CD4-positive, alpha-beta T cell treated with Interleukin-1 beta for 1 hour (primary cell): Measurements from ENCODE around the gene TRIO.

Experiments
- DNase-seq, 2 donors: peaks; one replicate each; pipeline ENCODE4 v3.0.0-alpha.2; 2020 to 2022

The TRIO gene

DNA sequence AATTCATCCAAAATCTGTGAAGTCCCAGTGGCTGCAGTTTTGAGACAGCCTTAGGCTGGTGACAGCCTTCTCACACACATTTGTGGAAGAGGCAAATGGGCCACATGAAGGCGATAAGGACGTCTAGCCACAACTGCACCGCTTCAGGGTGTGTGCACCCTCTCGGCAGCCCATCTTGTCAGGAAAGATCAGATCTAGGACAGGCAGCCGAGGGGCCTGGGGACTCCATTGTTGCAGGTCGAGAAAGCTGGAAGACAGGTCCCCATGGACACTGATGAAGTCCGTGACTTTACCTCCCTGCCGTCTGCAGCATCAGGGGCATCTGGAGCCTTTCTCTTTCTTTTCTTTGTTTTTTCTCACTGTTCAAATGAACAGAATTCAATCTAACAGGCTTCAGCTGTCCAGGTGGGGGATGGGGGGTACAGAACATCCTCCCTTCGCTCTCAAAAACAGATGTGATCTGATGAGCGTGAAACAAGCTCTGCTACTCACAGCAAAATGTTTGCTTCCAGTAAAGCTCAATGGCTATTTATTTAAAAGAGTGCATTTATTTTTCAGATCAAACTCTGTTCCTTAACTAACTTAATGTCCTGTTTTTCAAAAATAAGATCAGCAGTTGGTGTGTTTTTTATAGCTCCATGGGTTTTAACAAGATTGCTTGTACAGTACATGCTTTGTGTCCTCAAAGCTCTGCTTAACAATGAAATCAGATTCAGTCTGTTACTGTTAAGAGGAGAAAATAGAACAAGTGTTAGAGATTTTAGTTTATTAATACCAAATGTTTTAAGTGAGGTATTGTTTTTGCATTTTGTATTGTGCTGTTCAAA is 326.6 kb downstream of the TRIO start:
- no peak for DNase-seq

DNA sequence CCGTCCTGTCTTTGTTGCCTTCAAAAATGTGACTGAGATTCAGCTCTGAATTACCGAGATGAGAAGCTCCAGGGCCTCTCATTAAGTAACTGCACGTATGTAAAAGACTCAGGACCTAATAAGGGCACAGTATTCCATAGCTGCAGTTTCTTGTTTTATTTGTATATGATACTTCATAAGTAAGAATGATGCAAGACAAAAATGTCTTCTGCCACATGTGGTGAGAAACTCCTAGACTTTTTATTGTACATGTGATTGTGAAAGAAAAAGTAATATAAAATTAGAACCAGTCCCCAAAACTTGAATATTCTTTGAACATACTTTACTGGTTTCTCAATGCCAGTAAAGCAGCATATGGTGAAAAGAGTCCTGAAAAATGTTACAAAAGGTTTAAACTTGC is 328.4 kb downstream of the TRIO start:
- DNase-seq = no peak

DNA sequence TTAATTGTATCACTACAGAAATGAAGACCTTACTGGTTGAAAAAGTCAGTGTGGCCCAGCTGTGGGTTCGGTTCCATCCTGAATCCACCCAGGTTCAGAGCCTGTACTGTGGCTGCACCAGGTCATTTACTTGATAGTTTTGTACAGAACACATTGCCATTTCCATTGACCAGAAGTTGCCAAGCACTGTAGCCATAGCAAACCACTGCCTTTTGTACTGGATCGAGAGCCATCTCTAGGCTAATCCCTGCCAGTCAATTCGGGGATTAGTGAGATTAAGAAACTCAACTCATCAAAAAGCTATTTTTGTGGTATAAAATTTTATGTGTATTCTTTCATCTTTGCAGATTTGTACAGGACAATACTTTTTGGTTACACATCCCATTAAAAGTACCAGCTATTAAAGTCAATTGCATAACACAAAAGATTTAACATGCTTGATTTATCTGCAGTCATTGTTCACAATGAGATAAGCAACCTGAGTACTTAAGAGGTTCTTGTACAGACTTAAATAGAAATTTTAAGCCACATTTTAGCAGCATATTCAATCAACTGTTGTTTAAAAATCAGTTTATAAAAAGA is 329.9 kb downstream of the TRIO start:
- DNase-seq = no peak

DNA sequence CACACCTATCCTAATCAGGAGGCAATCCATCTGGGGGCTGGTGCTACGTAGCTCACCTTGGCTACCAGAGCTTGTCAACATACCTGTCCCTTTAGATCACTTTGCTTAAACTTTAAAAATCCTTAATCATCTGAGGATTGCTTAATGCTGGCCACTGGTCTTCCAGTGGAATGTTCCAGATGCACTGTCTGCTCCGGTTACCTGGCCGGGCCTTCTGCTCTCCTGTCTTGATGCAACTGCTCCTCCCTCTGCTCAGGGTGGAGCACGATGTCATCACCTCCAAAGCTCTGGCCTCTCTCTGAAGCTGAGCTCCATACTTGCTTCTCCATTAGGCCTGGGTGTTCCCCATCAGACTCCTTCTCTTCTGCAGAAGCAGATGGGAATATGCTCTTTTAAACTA is 331.9 kb downstream of the TRIO start:
- DNase-seq = no peak

DNA sequence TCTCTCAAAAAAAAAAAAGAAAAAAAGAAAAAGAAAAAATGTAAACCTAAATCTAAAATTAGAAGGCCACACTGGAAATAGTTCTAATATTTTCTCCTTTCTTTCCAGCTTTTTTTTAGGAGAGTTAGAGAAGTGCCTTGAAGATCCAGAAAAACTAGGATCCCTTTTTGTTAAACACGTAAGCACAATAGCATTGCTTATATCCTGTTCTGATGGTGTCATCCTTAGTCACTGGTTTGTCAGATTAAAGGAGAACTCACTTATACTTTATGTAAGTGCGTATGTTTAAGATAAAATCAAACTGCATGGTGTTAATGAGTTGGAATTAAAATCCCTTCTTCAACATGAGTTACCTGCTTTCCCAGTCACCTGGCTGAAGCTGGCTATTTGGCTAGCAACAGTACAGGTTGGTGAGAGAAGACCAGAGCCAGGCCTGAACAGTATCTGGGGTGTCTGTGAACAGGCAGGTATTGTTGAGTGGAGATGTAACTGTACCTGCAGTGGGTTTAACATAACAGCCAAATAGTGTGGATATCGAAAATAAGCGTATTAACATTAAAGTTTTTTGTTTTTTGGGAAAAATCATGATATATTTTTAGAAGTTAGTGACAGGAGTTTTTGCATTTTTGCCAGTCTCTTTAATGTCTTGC is 333.8 kb downstream of the TRIO start:
- no peak for DNase-seq

DNA sequence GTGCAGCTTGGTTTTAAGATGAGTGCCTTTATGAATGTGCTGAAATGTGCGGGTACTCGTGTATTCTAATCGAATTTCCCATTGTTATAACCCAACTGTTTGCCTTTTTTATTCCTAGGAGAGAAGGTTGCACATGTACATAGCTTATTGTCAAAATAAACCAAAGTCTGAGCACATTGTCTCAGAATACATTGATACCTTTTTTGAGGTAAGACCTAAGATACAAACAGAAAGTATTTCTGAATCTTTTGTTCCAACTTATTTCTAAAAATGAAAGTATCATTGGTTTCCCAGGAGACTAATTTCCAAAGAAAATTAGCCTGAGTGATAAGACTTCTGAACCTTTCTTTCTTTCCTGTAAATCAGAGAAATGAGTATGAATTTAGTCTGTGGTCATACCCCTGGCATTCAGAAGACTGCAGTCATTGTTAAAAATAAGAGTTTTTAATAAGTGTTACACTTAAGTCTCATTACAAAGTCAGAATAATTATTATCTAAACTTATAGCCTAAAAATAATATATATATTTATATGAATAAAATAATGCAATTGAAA is 336.1 kb downstream of the TRIO start:
- no peak for DNase-seq

DNA sequence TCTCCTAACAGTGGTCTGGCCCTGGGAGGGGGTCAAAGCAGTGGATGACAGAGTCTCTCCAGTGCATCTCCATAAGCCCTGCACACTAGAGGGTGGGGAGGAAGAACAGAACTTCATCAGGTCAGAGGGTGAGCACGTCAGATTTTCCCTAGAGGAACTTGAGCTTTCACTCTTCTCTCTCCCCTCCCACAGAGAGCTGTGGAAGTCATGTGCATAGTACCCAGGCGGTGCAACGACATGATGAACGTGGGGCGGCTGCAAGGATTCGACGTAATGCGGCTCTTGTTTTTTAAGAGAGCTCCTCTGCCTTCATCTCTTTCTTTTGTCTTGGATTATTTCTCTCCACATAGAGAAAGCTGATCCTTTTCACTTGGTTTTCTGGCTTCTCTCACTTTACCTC is 338.2 kb downstream of the TRIO start:
- DNase-seq = no peak

DNA sequence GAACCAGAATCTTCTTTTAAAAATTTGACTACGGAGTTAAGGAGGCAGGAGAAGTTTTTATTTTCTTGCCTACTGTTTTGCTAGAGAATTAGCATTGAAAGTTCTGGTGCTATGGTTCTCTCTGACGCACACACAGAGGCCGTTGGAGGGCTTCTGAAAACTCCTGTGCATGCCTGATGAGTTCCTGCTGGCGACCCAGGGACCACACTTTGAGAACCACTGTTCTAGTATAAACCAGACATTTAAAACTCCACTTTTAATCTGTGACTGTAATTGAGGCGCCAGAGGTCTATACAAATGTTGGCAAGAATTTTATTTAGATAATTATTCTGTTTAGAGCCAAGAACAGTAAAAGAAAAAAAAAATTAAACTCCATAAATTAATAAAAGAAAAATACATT is 338.9 kb downstream of the TRIO start:
- DNase-seq = no peak

DNA sequence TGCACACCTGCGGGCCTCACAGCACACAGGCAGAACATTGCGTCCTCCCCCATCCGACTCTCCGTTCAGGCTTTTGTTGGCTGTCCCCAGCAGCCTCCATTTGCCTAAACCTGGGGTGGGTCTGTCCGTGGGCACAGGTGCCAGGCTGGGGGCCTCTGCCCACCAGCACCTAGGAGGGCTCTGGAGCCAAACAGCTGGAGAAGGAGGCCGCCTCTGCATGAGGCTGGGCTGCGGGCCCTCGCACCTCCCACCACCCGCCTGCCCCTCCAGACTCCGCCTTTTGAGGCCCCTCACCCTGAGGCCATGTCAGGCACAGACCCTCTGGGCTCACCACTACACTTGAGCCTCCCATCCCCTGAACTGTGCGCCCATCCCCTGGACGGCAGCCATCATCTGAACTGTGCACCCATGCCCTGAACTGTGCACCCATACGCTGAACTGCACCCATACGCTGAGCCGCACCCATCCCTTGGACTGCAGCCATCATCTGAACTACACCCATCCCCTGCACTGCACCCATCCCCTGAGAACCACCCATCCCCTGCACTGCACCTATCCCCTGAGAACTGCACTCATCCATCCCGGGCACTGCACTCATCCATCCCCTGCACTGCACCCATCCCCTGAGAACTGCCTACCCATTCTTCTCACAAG is 340.5 kb downstream of the TRIO start:
- no peak for DNase-seq

DNA sequence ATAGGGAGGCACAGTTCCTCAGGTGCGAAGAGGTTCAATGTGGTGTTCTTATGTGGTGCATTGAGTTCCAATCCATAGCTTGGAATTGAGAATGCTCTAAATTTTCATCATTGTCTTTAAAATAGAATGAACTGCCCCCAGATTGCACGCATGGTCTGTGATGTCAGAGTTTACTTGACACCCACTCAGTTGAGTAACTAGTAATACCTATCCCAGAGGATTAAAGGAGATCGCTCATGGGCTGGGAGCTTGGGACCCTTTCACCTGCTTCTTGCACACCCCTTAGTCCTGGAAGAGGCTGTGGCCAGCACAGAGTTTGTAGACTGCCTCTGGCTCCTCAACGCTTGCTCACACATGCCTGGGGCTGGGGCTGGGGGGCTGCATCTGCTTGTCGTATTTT is 343.3 kb downstream of the TRIO start:
- DNase-seq = no peak

DNA sequence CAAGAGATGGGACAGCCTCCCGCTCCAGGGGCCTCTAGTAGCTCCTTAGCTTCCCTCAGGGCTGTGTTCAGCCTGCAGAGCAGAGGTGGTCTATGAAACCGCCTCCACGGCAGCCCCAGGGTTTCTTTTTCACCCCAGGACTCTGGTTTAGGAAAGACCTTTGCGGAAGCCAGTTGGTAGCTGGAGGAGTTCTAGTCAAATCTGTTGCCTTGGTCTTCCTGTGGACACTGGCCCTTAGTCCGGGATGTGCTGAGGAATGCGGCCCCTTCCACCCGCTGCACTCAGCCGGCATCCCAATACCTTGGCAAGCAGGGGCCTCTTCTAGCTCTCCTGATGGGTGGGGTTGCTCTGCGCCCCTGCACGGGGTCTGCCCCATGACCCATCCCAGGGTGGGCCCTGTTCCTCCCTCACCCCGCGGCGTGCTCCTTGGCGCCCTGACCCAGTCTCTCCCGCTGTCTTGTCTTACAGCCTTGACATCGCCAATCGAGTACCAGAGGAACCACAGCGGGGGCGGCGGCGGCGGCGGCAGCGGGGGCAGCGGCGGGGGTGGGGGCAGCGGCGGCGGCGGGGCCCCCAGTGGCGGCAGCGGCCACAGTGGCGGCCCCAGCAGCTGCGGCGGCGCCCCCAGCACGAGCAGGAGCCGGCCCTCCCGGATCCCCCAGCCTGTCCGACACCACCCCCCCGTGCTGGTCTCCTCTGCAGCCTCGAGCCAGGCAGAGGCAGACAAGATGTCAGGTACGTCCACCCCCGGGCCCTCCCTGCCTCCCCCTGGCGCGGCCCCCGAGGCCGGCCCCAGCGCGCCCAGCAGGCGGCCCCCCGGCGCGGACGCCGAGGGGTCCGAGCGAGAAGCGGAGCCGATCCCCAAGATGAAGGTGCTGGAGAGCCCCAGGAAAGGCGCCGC is 344.1 kb downstream of the TRIO start:
- DNase-seq = no peak

DNA sequence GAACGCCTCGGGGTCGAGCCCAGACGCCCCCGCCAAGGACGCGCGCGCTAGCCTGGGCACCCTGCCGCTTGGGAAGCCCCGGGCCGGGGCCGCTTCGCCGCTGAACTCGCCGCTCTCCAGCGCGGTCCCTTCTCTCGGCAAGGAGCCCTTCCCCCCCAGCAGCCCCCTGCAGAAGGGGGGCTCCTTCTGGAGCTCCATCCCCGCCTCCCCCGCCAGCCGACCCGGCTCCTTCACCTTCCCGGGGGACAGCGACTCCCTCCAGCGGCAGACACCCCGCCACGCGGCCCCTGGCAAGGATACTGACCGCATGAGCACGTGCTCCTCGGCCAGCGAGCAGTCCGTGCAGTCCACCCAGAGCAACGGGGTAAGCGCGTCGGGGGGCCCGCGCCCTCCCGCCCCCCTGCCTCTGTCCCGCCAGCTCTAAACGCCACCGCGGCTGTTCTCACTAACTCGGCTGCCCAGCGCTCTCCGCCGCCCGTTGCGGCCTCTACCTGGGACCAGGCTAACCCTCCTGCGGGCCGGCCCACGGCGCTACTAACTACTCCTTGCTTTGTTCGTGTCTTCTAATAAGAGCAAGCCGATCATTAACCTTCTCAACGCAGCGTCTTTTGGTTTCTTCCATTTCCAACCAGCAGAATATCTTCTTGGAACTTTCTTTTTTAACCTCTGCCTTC is 344.9 kb downstream of the TRIO start:
- no peak for DNase-seq

DNA sequence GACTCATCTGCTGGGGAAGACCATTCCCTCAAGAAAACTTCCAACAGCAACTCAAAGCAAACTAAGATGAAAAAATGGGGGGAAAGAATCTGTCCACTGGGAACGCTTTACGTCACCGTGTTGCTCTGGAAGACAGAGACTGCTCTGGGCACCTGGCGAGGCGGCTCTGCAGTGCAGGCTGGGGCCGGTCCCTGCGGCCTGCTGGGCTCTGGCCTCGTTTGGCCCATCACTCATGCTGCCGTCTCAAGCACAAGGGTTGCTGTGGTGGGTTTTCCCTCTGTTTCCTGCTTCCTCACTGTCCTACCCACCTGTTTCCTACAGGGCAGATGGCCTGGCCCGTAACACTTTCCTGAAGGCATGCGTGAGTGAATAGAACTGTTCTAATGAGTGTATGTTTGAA is 345.6 kb downstream of the TRIO start:
- DNase-seq = no peak

DNA sequence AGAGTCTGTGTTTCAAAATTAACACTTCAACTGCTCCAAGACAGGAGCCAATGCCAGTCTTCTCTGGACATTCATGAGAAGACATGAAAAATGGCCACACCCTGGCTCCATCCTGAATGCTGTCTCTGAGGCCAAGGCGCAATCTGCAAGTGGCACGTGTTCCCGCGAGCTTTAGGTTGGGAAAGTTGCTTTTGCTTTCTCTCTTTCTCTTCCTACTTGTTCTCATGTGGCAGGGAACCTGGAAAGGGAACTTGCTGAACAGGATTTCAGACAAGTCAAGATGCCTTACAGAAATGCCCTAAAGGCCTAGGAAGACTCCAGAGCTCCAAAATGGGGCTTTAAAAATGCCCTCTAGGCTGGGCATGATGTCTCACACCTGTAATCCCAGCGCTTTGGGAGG is 346.5 kb downstream of the TRIO start:
- no peak for DNase-seq

DNA sequence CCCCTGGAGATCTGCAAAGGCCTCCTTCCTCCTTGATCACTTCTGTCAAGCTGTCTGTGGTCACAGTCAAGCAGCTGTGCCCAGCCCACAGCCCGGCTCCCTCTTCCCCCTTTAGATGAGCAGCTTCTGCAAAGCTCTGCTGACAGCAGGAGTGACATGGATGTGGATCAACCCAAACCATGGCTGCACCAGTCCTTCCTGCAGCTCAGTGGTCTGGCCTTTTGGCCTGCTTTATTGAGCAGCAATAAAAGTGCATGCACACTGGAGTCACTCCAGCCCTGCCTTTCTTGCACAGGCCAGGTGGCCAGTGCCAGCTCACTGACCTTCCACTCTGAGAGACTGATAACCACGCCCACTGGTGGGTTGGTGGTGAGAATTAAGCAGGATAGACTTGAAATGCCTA is 347.2 kb downstream of the TRIO start:
- peak in 1 of 2 donors; percentile 29 for DNase-seq

DNA sequence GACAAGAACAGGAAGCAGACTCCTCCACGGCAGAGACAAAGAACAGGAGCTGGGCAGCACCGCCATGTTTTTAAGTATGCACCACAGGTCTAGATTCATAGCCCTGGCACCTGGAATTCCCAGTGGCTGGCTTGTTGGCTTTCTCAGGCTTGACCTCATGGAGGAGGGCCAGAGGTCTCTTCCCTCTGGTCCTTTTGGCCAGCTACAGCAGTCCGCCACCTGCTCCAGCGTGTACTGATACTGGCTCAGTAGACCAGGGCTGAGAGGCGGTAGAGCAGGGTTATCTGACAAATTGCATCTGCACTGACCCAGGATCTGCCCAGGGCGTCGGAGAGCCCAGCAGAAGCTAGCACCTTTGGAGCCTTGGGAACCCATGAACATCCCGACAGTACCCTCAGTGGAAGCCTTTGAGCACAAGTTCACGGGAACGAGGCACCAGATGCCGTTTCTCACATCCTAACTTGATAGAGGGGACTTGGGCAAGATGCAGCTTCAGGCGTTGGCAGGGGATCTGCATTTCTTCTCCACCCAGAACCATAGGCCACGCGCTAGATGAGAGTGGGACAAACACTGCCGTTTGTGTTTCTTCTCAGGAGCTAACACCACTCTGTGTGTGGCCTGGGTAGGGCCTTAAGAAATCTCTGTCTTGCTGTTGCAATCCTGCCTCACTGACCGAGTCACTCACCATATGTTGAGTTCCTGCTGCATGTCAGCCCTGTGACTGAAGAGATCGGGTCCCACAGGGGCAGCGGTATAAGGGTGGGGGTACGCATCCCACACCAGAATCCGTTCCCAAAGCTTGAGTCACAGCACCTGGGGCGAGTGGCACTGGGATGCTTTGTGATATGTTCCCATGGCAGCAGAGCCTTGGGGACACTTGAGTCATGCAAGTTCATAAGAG is 348.1 kb downstream of the TRIO start:
- peak in 1 of 2 donors; percentile 19 for DNase-seq

DNA sequence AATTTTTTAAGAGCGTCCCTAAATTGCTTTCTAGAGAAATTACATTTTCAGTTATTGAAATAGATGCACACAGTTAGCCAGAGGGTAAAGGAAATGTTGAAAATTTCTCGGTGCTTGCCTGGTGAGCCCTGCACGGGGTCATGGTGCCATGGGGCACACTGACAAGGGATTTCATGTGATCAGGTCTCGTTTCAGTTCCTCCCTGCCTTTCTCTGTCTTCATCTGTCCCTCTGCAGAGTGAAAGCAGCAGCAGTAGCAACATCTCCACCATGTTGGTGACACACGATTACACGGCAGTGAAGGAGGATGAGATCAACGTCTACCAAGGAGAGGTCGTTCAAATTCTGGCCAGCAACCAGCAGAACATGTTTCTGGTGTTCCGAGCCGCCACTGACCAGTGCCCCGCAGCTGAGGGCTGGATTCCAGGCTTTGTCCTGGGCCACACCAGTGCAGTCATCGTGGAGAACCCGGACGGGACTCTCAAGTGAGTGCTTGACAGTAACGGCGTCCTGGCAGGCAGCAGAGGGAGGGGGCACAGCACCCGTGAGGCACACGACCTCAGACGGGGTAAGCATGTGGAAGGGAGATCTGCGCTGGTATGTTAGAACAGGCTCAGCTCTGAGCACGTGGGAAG is 349.3 kb downstream of the TRIO start:
- no peak for DNase-seq

DNA sequence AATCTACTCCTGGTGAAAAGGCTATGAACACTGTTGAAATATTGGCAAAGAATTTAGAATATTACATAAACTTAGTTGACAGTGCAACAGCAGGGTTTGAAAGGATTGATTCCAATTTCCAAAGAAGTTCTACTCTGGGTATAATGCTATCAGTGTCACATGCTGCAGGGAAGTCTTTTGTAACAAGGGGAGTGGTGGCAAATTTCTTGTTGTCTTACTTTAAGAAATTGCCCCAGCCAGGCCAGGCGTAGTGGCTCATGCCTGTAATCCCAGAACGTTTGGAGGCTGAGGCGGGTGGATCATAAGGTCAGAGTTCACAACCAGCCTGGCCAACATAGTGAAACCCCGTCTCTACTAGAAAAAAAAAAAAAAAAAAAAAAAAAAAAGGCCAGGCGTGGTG is 352.2 kb downstream of the TRIO start:
- DNase-seq = no peak

DNA sequence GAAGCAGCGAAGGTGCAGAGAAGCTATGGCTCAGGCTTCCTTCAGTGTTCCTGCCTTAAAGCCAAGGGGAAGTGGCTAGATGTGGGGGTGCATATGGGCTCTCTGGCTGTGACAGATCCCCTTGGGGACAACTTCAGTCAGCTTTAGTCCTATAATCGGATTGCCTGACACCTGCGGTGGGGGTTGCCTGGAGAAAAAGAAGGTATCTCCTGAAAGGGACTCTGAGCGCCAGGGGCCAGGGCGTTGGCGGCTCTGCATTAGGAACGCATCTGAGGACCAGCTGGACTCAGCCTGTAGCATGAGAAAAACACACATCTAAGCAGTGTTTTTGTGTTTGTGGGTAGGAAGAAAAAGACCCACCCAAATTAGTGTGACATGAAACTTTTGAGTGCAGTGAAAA is 354.2 kb downstream of the TRIO start:
- DNase-seq = no peak
